LNCaP clone FGC (cell line): ENCODE measurements around the gene UGT2B7.

ENCODE experiments used
- DNase-seq: peaks from one replicate; pipeline ENCODE4 v3.0.0-alpha.2; 2011; ENCODE audit warnings: low read depth
- H3K4me3 ChIP-seq: 2 replicates; pipeline ENCODE4 v1.5.1; 2011; ENCODE audit warnings: mild to moderate bottlenecking, low read depth, low read length, control low read depth
- CTCF ChIP-seq: IDR thresholded peaks from 2 replicates; pipeline ENCODE4 v1.5.1; 2012; ENCODE audit warnings: mild to moderate bottlenecking; ENCODE audit not compliant: control insufficient read depth, insufficient read depth; ENCODE audit errors: extremely low read depth

UGT2B7 gene

GRCh38 chr4:69124941-69125340 is 28.7 kb downstream of the UGT2B7 start:
- no peak for DNase-seq
- no peak for TF ChIP-seq CTCF
- H3K4me3 ChIP-seq, result no peak overlapping the region

GRCh38 chr4:69126024-69126423 is 29.8 kb downstream of the UGT2B7 start:
- no peak for TF ChIP-seq CTCF
- DNase-seq, result no peak
- H3K4me3 ChIP-seq, result no peak overlapping the region

- no peak for DNase-seq
- TF ChIP-seq CTCF, result no peak
- no peak overlapping the region for H3K4me3 ChIP-seq
Observed at GRCh38 chr4:69133993-69134392, 37.7 kb downstream of the UGT2B7 start.

- no peak for DNase-seq
- TF ChIP-seq CTCF, result no peak
- H3K4me3 ChIP-seq, result no peak overlapping the region
Observed at GRCh38 chr4:69134471-69134870, 38.2 kb downstream of the UGT2B7 start.

GRCh38 chr4:69141320-69141719 is 45.0 kb downstream of the UGT2B7 start:
- no peak overlapping the region for H3K4me3 ChIP-seq
- TF ChIP-seq CTCF, result no peak
- DNase-seq, result no peak

GRCh38 chr4:69147334-69147733 is 51.1 kb downstream of the UGT2B7 start:
- DNase-seq, result no peak
- no peak for TF ChIP-seq CTCF
- no peak overlapping the region for H3K4me3 ChIP-seq

- H3K4me3 ChIP-seq, result no peak overlapping the region
- DNase-seq, result no peak
- TF ChIP-seq CTCF, result no peak
Observed at GRCh38 chr4:69154021-69154420, 57.7 kb downstream of the UGT2B7 start.
